ENCODE data around the gene FARP2. TPM values are rescaled to one million over a fixed set of nuclear protein-coding genes. Genes with fewer than 3 reads are reported as not detected.

FARP2 gene
- total RNA-seq, 1 experiment from 2014 or later = 29.9 TPM

DNA sequence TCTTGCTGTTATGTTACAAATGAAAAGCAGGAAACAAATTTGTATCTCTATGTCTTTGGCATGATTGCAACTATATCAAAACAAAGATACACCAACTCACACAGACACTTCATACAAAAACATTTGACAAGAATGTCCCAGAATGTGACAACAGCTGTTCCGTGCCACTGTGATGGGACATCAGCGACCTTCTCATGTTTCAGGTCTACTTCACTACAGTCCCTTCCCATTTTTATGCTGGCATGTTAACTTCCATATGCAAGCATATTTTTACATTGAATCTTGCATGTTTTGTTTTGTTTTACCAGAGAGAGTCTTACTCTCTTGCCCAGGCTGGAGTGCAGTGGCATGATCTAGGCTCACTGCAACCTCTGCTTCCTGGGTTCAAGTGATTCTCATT lies 81.1 kb downstream of the FARP2 start:
- H3K4me2 ChIP-seq (ENCODE audit: low read length) = no peak overlapping the region
- H3K27me3 ChIP-seq (ENCODE audit: low read length) = no peaks in the 10 kb centered on the region
- no peak for DNase-seq
- H2AFZ ChIP-seq (ENCODE audit: low read length) = no peak overlapping the region
- H3K4me1 ChIP-seq (ENCODE audit: insufficient read depth, low read length) = no peaks in the 10 kb centered on the region
- no TSS peak for BruUV-seq (replicated peaks)
- H3K9me2 ChIP-seq (replicated peaks; ENCODE audit: low read length) = no peaks in the 10 kb centered on the region
- intact Hi-C loops (cut with micrococcal nuclease) = no loop called here
- no peaks in the 10 kb centered on the region for H3F3A ChIP-seq (ENCODE audit: low read length, unreplicated experiment)
- H3K36me3 ChIP-seq (ENCODE audit: low read depth, low read length) = peaks cover 3% of the 10 kb centered on the region
- H3K9me3 ChIP-seq (ENCODE audit: low read length) = no peaks in the 10 kb centered on the region
- H3K4me3 ChIP-seq (ENCODE audit: low read length) = no peak overlapping the region
- TF ChIP-seq EZH2phosphoT487 (IDR thresholded peaks at IDR 0.05; ENCODE audit: borderline replicate concordance, low read length) = no peak
- TF ChIP-seq, protein P1, sequence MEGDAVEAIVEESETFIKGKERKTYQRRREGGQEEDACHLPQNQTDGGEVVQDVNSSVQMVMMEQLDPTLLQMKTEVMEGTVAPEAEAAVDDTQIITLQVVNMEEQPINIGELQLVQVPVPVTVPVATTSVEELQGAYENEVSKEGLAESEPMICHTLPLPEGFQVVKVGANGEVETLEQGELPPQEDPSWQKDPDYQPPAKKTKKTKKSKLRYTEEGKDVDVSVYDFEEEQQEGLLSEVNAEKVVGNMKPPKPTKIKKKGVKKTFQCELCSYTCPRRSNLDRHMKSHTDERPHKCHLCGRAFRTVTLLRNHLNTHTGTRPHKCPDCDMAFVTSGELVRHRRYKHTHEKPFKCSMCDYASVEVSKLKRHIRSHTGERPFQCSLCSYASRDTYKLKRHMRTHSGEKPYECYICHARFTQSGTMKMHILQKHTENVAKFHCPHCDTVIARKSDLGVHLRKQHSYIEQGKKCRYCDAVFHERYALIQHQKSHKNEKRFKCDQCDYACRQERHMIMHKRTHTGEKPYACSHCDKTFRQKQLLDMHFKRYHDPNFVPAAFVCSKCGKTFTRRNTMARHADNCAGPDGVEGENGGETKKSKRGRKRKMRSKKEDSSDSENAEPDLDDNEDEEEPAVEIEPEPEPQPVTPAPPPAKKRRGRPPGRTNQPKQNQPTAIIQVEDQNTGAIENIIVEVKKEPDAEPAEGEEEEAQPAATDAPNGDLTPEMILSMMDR (conservative IDR thresholded peaks at IDR 0.05; ENCODE audit: low read depth, low read length) = no peak
- no peak for TF ChIP-seq EZH2 (IDR thresholded peaks at IDR 0.05; ENCODE audit: low read length, unreplicated experiment)
- no peak overlapping the region for H3K27ac ChIP-seq (ENCODE audit: low read length)
- no peaks in the 10 kb centered on the region for H4K20me1 ChIP-seq (ENCODE audit: low read length)
- no peaks in the 10 kb centered on the region for H3K79me2 ChIP-seq (ENCODE audit: low read length)
- ChIA-PET CTCF (no interaction called here), POLR2A (ENCODE audit: unreplicated experiment) (no interaction called here)
- H3K9ac ChIP-seq (ENCODE audit: low read length) = no peak overlapping the region
- ATAC-seq = no peak

DNA sequence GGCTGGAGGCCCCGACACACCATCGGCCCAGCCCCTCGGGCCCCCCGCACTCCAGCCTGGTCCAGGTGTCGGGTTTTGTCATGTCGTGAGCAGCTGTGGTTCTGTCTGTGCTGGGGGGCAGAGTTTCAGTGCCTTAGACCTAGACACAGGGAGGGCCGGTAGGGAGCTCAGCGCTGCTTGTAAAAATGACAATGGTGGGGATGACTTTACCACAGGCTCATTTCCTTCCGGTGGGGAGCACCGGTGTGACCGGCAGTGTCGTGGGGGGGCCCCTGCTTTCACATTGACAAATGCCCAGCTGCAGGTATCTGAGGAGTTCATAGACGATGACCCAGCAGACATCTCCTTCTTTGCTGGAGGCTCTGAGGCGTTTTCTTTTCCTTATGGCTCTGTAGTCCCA lies 85.4 kb downstream of the FARP2 start:
- Histone ChIP-seq H3K9me2 (replicated peaks; ENCODE audit: low read length) (no peaks in the 10 kb centered on the region), H4K20me1 (ENCODE audit: low read length) (peaks cover 4% of the 10 kb centered on the region; the same call in 1 of the 2 replicates), H3K9ac (ENCODE audit: low read length) (no peak overlapping the region), H3K27me3 (ENCODE audit: low read length) (no peaks in the 10 kb centered on the region), H3K79me2 (ENCODE audit: low read length) (no peaks in the 10 kb centered on the region), H3K4me1 (ENCODE audit: insufficient read depth, low read length) (no peaks in the 10 kb centered on the region; the same call in 1 of the 2 replicates), H3K4me3 (ENCODE audit: low read length) (no peak overlapping the region), H3K9me3 (ENCODE audit: low read length) (no peaks in the 10 kb centered on the region), H3K4me2 (ENCODE audit: low read length) (no peak overlapping the region), H2AFZ (ENCODE audit: low read length) (no peak overlapping the region), H3F3A (ENCODE audit: low read length, unreplicated experiment) (no peaks in the 10 kb centered on the region), H3K27ac (ENCODE audit: low read length) (no peak overlapping the region), H3K36me3 (ENCODE audit: low read depth, low read length) (peaks cover 5% of the 10 kb centered on the region)
- TF ChIP-seq EZH2phosphoT487 (IDR thresholded peaks at IDR 0.05; ENCODE audit: borderline replicate concordance, low read length) (no peak), EZH2 (IDR thresholded peaks at IDR 0.05; ENCODE audit: low read length, unreplicated experiment) (no peak)
- TF ChIP-seq, protein P1 (conservative IDR thresholded peaks at IDR 0.05; ENCODE audit: low read depth, low read length) = no peak
- DNase-seq = no peak
- ChIA-PET CTCF (no interaction called here), POLR2A (ENCODE audit: unreplicated experiment) (no interaction called here)
- no peak for ATAC-seq
- intact Hi-C loops (cut with micrococcal nuclease) = no loop called here
- BruUV-seq (replicated peaks) = no TSS peak

DNA sequence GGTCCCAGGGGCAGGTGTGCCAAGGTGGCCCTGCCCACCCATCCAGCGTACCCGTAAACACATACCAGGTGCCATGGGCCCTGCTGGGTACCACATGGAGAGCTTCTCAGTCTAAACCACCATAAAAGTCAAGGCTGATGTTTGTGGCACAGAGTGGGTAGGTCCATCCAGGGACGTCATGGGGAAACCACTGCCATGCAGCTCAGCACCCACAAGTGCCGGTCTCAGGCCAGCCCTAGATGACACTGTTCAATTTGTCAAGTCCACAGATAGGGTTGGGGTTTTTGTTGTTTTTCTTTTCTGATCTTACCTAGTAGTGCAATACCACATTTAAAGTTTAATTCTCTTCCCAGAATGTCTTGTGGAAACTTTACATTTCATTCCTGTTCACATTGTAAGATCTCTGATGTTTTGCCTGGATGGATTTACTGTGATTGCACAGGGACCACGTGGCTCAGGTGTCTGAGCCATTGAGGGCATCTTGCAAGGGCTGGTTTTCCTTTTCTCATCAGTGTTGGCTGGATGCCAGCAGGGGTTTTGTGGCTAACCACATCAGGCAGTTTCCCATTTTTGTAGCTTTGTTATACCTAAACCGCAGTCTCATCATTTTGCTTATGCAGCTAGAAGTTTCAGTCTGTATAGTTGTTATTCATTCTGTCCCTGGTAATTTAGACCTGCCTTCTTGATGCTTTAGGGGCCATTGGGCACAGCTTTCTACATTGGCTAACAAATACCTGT lies 87.6 kb downstream of the FARP2 start:
- H3F3A ChIP-seq (ENCODE audit: low read length, unreplicated experiment) = no peaks in the 10 kb centered on the region
- H2AFZ ChIP-seq (ENCODE audit: low read length) = no peak overlapping the region
- H3K27ac ChIP-seq (ENCODE audit: low read length) = no peak overlapping the region
- no peaks in the 10 kb centered on the region for H3K27me3 ChIP-seq (ENCODE audit: low read length)
- no peak for TF ChIP-seq EZH2 (IDR thresholded peaks at IDR 0.05; ENCODE audit: low read length, unreplicated experiment)
- no peak for TF ChIP-seq EZH2phosphoT487 (IDR thresholded peaks at IDR 0.05; ENCODE audit: borderline replicate concordance, low read length)
- TF ChIP-seq, protein P1 (conservative IDR thresholded peaks at IDR 0.05; ENCODE audit: low read depth, low read length) = no peak
- H3K9me2 ChIP-seq (replicated peaks; ENCODE audit: low read length) = no peaks in the 10 kb centered on the region
- DNase-seq = peak; percentile 62
- intact Hi-C loops (cut with micrococcal nuclease) = no loop called here
- H3K79me2 ChIP-seq (ENCODE audit: low read length) = no peaks in the 10 kb centered on the region
- H4K20me1 ChIP-seq (ENCODE audit: low read length) = peaks cover 4% of the 10 kb centered on the region; the same call in 1 of the 2 replicates
- no peak overlapping the region for H3K4me2 ChIP-seq (ENCODE audit: low read length)
- no peaks in the 10 kb centered on the region for H3K9me3 ChIP-seq (ENCODE audit: low read length)
- peaks cover 5% of the 10 kb centered on the region; the same call in 1 of the 2 replicates for H3K36me3 ChIP-seq (ENCODE audit: low read depth, low read length)
- H3K4me1 ChIP-seq (ENCODE audit: insufficient read depth, low read length) = no peaks in the 10 kb centered on the region; the same call in 1 of the 2 replicates
- ChIA-PET CTCF (no interaction called here), POLR2A (ENCODE audit: unreplicated experiment) (no interaction called here)
- no TSS peak for BruUV-seq (replicated peaks)
- no peak overlapping the region for H3K4me3 ChIP-seq (ENCODE audit: low read length)
- ATAC-seq = no peak
- no peak overlapping the region for H3K9ac ChIP-seq (ENCODE audit: low read length)

Data from PC-3 (cell line).